Body of pancreas (tissue), 4 donors: ENCODE data around the gene EZH1. TPM values are rescaled to one million over a fixed set of nuclear protein-coding genes. Genes with fewer than 3 reads are reported as not detected.

Experiments used
- ATAC-seq: fragments of 150-250 bp; one replicate; pipeline ENCODE4 v1.9.1; 2016
- DNase-seq, 4 donors: peaks; one replicate each; pipeline ENCODE4 v3.0.0-alpha.2; 2019
- H3K27ac ChIP-seq, 4 donors: fragments of 200-600 bp; sonication (generic); 1 replicate in 3 of 4; 2 replicates in 1 of 4; pipeline versions ENCODE4 v1.5.1 to v1.6.1; 2016 to 2019; ENCODE audit warnings: mild to moderate bottlenecking in 1 of 4, mixed read lengths in 1 of 4, moderate library complexity in 1 of 4
- H3K27me3 ChIP-seq, 2 donors: fragments of 200-600 bp; sonication (generic); one replicate each; pipeline ENCODE4 v1.6.0; 2016; ENCODE audit warnings: mild to moderate bottlenecking in 1 of 2
- H3K36me3 ChIP-seq, 2 donors: fragments of 200-600 bp; sonication (generic); replicated peaks in 1 of 2; 2 replicates each; pipeline ENCODE4 v1.5.1; 2016; ENCODE audit warnings: low read depth in 2 of 2; ENCODE audit not compliant: insufficient read depth in 1 of 2
- H3K4me1 ChIP-seq: fragments of 200-600 bp; sonication (generic); one replicate; pipeline ENCODE4 v1.6.0; 2016
- H3K4me3 ChIP-seq, 2 donors: fragments of 200-600 bp; sonication (generic); 1 replicate in 1 of 2; 2 replicates in 1 of 2; pipeline ENCODE4 v1.5.1; 2016 to 2019
- H3K9me3 ChIP-seq, 3 donors: fragments of 200-600 bp; sonication (generic); 1 replicate in 2 of 3; 2 replicates in 1 of 3; pipeline ENCODE4 v1.5.1; 2016
- POLR2A ChIP-seq, 3 donors: fragments of 450-650 bp; IDR thresholded peaks; one replicate each; pipeline ENCODE4 v1.6.1; 2016; ENCODE audit warnings: antibody characterized with exemption in 3 of 3, mild to moderate bottlenecking in 2 of 3
- WGBS, 2 donors: methylation state at CpG; one replicate each; pipeline ENCODE4 v1.1.5; 2017; 5-methylcytosine and 5-hydroxymethylcytosine counted together
- intact Hi-C: fragments of 100-400 bp; cut with DNase I; formaldehyde crosslinking; loops from one replicate; pipeline ENCODE4 v1.15.1; 2023
- total RNA-seq, 2 donors: library from RNA; depleted of rRNA; stranded (reverse); fragments of >200 nt; gene quantifications; one replicate each; pipeline ENCODE4 v1.1.0, GENCODE V29; 2016
- TF ChIP-seq, protein P1 (sequence below), 7 experiments: fragments of 450-650 bp in 4 of 7; fragments of 200-600 bp in 3 of 7; sonication (generic) in 3 of 7; IDR thresholded peaks; one replicate each; pipeline ENCODE4 v1.5.1; 2016 to 2019; ENCODE audit warnings: antibody characterized with exemption in 7 of 7

Gene EZH1
- total RNA-seq, 2 donors from 2014 or later = 19.1 to 28.5 TPM

DNA sequence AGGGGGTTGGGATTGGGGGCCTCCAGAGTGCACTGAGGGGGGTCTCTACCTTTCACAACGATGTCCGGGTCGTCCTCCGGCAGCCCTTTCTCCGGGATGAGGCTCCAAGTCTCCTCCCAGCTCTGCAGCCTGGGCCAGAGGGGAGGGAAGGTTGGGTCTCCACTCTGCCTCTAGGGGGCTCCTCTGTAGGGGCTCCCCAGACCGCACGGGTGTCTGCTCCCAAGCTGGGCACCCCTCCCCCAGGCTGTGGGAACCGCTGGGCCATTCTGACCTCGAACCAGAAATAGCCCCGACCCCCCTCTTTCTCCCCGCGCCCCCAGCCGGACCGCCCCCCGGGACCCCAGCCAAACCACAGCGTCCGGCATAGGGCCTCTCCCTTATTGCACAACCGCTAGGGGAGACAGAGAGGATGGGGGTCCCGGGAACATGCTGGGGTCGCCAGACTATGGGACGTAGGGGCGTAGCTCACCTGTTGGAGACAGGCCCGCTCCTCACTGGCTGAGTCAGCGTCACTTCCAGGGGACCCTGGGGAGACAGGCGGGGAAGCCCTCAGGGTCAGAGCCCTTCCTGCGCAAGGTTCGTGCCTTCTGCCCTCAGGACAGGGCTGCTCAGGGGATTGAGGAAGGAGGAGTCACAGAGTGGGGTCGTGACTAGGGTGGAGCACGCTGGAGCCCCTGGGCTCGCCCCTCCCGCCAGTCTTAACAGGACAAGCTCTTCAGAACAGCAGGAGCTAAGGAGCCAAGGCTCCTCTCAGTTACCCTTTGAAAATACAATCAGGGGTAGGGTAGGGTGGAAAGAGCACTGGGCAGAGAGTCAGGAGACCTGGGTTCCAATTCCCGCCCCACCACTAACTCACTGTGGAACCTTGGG, 70.7 kb downstream of the EZH1 start:
- H3K4me1 ChIP-seq = peaks cover 66% of the 10 kb centered on the region
- intact Hi-C loops = loop anchor here (5.0 kb wide), 1 partner anchor 62 kb away; no protein-coding TSS in a partner anchor
- peaks cover 7 to 13% of the 10 kb centered on the region in 2 donors for H3K36me3 ChIP-seq
- TF ChIP-seq, protein P1, sequence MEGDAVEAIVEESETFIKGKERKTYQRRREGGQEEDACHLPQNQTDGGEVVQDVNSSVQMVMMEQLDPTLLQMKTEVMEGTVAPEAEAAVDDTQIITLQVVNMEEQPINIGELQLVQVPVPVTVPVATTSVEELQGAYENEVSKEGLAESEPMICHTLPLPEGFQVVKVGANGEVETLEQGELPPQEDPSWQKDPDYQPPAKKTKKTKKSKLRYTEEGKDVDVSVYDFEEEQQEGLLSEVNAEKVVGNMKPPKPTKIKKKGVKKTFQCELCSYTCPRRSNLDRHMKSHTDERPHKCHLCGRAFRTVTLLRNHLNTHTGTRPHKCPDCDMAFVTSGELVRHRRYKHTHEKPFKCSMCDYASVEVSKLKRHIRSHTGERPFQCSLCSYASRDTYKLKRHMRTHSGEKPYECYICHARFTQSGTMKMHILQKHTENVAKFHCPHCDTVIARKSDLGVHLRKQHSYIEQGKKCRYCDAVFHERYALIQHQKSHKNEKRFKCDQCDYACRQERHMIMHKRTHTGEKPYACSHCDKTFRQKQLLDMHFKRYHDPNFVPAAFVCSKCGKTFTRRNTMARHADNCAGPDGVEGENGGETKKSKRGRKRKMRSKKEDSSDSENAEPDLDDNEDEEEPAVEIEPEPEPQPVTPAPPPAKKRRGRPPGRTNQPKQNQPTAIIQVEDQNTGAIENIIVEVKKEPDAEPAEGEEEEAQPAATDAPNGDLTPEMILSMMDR (IDR thresholded peaks at IDR 0.05) = peak in 4 of 7 experiments; percentile 14 to 29 (median 21)
- TF ChIP-seq POLR2A (IDR thresholded peaks at IDR 0.05) = no peak
- no peaks in the 10 kb centered on the region for H3K27me3 ChIP-seq
- DNase-seq = peak in 3 of 4 donors; percentile 53 to 62 (median 54)
- peak overlapping the region; percentile 91 to 97 (median 93) for H3K27ac ChIP-seq
- WGBS, 2 donors = 35 to 46% methylated on average over 11 to 32 of the region's 32 CpGs
- no peak for ATAC-seq
- H3K9me3 ChIP-seq = no peaks in the 10 kb centered on the region
- H3K4me3 ChIP-seq = peak overlapping the region; percentile 23 to 98

DNA sequence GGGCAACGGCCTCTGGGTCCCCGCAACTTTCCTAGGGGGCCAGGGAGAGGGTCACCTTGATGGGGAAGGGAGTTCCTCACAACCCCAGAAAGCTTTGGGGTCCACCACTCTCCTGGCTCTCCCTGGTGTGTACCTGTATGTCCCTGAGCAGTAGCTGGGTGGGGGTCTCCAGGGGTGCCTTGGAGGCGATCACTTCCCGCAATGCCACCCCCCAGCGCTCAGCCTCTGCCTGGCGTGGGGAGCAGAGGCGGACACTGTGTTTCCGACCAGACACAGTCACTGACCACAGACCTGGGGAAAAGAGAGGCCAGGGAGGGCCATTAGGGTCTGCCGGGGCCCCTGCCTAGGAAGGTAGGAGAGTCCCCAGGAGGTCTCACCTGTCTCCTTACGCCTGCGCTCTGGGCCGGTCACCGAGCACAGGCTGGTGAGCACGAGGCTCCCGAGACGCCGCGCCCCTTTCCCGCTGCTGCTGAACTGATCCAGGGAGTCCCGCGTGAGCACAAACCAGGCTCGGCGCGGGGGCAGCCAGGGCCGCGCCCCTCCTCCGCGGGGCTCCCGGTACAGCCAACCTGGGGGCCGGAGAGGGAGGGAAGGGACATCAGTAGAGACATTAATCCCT, 71.5 kb downstream of the EZH1 start:
- peaks cover 67% of the 10 kb centered on the region for H3K4me1 ChIP-seq
- no peak for ATAC-seq
- H3K27me3 ChIP-seq = no peaks in the 10 kb centered on the region
- WGBS, 2 donors = 72% methylated on average over 30 of the region's 30 CpGs; no CpG with 5 or more reads in 1 of the 2 donors
- DNase-seq = peak in 3 of 4 donors; percentile 33 to 52 (median 36)
- peaks cover 7 to 13% of the 10 kb centered on the region in 2 donors for H3K36me3 ChIP-seq
- peak overlapping the region; percentile 91 to 97 (median 93) for H3K27ac ChIP-seq
- intact Hi-C loops = loop anchor here (5.0 kb wide), 1 partner anchor 61 kb away; no protein-coding TSS in a partner anchor
- H3K4me3 ChIP-seq = peak overlapping the region in 1 of 2 donors; percentile 23
- H3K9me3 ChIP-seq = no peaks in the 10 kb centered on the region
- no peak for TF ChIP-seq POLR2A (IDR thresholded peaks at IDR 0.05)
- TF ChIP-seq, protein P1 (IDR thresholded peaks at IDR 0.05) = no peak

DNA sequence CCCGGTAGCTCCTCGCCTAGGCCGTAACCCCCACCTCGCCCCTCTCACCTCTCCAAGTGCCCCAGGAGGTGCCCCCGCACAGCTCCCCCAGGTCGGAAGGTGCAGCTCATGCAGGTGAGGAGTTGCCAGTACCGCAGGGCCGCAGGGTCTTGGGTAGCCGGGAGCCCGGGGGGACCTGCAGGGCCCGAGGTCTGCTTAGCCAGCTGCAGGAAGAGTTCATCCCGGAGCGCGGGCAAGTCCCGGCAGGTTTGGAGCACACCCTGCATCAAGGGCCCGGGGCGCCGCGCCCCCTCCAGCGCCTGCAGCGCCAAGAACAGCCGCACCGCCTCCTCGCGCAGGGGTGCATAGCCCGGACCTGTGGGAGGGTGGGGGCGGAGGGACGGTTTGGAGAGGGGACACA, 72.8 kb downstream of the EZH1 start:
- no peak overlapping the region for H3K27ac ChIP-seq

DNA sequence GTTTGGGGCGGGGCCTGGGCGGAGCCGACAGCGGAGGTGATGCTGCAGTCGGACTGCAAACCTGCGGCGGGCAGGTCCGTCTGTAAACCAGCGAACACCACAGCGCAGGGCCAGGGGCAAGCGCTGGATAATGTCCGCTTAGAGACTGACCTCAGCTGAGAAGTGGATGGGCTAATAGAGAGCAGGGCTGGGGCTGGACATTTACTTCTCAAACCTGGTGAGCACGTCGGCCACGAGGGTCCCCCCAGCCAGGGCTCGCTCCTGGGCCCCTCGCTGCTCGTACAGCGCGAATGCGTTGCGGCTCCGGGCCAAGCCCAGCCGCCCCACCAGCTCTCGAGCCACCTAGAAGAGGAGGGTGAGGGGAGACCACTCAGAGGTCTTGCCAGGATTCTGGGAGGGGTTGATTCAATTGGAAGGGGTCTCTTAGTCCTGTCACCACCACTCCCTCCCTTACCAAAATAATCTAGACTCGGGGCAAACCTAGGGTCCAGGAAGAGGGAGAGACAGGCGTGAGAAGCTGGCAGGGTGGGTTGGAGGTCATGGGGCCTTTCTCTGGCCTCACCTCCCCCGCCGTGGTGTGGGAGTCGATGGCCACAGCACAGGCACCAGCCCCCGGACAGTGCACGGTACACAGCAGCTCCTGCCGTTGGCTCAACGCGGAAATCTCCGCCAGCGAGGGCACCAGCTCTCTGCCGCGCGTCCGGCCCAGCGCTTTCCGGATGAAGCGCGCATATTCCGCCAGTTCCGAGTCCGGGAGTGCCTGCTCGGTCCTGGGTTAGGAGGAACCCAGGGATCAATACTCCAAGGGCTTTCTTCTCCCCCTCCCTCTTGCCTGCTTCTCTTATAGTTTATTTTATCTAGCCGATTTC, 73.8 kb downstream of the EZH1 start:
- peaks cover 80% of the 10 kb centered on the region for H3K4me1 ChIP-seq
- intact Hi-C loops = loop anchor here (5.0 kb wide), 1 partner anchor 59 kb away; no protein-coding TSS in a partner anchor
- ATAC-seq (no peak), DNase-seq (no peak)
- peaks cover 7 to 16% of the 10 kb centered on the region in 2 donors for H3K36me3 ChIP-seq
- 86 to 92% methylated on average over 32 to 50 of the region's 50 CpGs for WGBS, 2 donors
- H3K27ac ChIP-seq = no peak overlapping the region
- H3K9me3 ChIP-seq = no peaks in the 10 kb centered on the region
- peak in 1 of 3 donors; percentile 18 for TF ChIP-seq POLR2A (IDR thresholded peaks at IDR 0.05)
- TF ChIP-seq, protein P1 (IDR thresholded peaks at IDR 0.05) = no peak
- no peak overlapping the region for H3K4me3 ChIP-seq
- H3K27me3 ChIP-seq = no peaks in the 10 kb centered on the region

More for the DNA sequence above, 72.8 kb downstream of the EZH1 start:
- Histone ChIP-seq H3K4me1 (peaks cover 73% of the 10 kb centered on the region), H3K4me3 (no peak overlapping the region), H3K36me3 (peaks cover 7 to 13% of the 10 kb centered on the region in 2 donors), H3K27me3 (no peaks in the 10 kb centered on the region), H3K9me3 (no peaks in the 10 kb centered on the region)
- ATAC-seq = no peak
- TF ChIP-seq, protein P1 (IDR thresholded peaks at IDR 0.05) = no peak
- no peak for TF ChIP-seq POLR2A (IDR thresholded peaks at IDR 0.05)
- 87 to 90% methylated on average over 23 to 28 of the region's 28 CpGs for WGBS, 2 donors
- no peak for DNase-seq
- intact Hi-C loops = loop anchor here (5.0 kb wide), 1 partner anchor 60 kb away; no protein-coding TSS in a partner anchor
